ENCODE data around the gene CD9. TPM values are rescaled to one million over a fixed set of nuclear protein-coding genes. Genes with fewer than 3 reads are reported as not detected.

CD9 gene
- total RNA-seq, 1 donor from 2014 or later: 120 TPM

DNA sequence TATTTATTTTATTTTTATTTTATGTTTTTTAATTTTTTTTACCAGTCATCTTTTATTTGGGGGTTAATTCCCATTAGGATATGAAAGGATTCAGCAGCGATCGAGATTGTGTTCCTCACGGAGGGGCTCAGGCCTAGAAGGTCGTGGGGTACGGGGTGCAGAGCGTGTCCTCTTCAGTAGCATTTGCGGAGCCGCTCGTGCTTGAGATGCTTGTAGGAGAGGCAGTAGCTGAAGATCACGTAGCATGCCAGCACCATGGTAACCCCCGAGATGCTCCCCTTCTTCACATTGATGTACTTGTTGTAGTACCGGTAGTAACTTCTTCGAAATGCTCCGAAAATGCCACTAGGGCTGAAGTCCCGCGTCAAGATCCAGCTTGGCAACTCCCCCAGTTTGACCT, 69.8 kb downstream of the CD9 start:
- DNase-seq (ENCODE audit: extremely low spot score, unreplicated experiment): no peak
- H3K9me3 Mint-ChIP-seq: no peaks in the 10 kb centered on the region
- H3K27ac Mint-ChIP-seq: peak overlapping the region; percentile 87
- peaks cover 3% of the 10 kb centered on the region for H3K27me3 Mint-ChIP-seq
- TF ChIP-seq, protein P1, sequence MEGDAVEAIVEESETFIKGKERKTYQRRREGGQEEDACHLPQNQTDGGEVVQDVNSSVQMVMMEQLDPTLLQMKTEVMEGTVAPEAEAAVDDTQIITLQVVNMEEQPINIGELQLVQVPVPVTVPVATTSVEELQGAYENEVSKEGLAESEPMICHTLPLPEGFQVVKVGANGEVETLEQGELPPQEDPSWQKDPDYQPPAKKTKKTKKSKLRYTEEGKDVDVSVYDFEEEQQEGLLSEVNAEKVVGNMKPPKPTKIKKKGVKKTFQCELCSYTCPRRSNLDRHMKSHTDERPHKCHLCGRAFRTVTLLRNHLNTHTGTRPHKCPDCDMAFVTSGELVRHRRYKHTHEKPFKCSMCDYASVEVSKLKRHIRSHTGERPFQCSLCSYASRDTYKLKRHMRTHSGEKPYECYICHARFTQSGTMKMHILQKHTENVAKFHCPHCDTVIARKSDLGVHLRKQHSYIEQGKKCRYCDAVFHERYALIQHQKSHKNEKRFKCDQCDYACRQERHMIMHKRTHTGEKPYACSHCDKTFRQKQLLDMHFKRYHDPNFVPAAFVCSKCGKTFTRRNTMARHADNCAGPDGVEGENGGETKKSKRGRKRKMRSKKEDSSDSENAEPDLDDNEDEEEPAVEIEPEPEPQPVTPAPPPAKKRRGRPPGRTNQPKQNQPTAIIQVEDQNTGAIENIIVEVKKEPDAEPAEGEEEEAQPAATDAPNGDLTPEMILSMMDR (conservative IDR thresholded peaks at IDR 0.05): no peak
- no peaks in the 10 kb centered on the region for H3K36me3 Mint-ChIP-seq
- peaks cover 23% of the 10 kb centered on the region for H3K4me1 Mint-ChIP-seq (ENCODE audit: unreplicated experiment)
- H3K4me3 Mint-ChIP-seq: no peak overlapping the region

DNA sequence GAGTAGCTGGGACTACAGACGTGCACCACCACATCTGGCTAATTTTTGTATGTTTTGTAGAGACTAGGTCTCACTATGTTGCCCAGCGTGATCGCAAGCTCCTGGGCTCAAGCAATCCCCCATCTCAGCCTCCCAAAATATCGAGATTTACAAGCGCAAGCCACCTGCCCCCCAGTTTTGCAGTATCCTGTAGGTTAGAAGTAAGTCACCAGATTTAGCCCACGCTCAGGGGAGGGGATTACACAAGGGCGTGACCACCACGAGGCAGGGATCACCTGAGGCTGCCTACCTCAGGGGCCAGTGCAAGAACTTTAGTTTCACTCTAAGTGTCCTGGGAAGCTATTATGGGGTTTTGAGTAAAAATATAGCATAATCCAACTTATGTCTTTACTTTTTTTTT, 71.1 kb downstream of the CD9 start:
- Mint-ChIP-seq H3K27me3 (peaks cover 3% of the 10 kb centered on the region), H3K4me3 (peak overlapping the region; percentile 27), H3K36me3 (no peaks in the 10 kb centered on the region), H3K4me1 (ENCODE audit: unreplicated experiment) (peaks cover 23% of the 10 kb centered on the region), H3K9me3 (no peaks in the 10 kb centered on the region), H3K27ac (peak overlapping the region; percentile 75)
- TF ChIP-seq, protein P1 (conservative IDR thresholded peaks at IDR 0.05): no peak
- DNase-seq (ENCODE audit: extremely low spot score, unreplicated experiment): no peak

DNA sequence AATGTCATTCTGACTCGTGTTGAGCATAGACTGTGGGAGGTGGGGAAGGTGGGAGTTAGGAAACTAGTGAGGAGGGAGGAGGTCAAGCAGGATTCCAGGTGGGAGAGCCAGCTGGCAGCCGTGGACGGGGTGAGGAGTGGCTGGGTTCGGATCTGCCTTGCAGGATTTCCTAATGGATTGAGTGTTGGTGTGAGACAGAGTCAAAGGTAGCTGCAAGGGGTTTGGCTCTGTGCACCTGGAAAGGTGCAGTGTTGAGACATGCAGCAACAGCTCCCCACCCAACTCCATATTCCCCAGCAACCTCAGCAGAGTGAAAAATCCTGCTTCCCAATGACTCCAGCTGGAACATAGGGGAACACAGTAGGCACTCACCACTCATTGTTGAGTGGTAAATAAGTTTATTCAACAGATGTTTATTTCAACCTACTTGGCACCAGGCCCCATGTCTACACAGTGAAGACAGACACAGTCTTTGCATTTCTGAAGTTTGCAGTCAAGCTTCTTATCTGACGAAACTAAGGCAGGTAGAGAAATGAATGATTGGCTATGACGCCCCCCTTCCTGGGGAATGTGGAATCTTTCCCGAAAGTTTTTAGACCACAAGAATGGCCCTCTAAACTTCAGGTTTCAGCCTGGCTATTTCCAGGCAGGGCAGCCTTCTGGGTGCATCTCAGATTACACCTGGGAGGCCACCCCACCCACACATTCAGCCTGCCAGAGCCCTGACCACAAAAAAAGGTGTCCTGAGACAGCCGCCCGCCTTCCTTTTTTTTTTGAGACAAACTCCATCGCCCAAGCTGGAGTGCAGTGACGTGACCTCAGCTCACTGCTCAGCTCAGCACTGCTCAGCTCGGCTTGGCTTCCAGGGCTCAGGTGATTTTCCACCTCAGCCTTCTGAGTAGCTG, 72.4 kb downstream of the CD9 start:
- H3K36me3 Mint-ChIP-seq: no peaks in the 10 kb centered on the region
- H3K9me3 Mint-ChIP-seq: no peaks in the 10 kb centered on the region
- H3K27ac Mint-ChIP-seq: peak overlapping the region; percentile 96
- TF ChIP-seq, protein P1 (conservative IDR thresholded peaks at IDR 0.05): no peak
- peaks cover 23% of the 10 kb centered on the region for H3K4me1 Mint-ChIP-seq (ENCODE audit: unreplicated experiment)
- no peak for DNase-seq (ENCODE audit: extremely low spot score, unreplicated experiment)
- H3K27me3 Mint-ChIP-seq: peaks cover 3% of the 10 kb centered on the region
- peak overlapping the region; percentile 65 for H3K4me3 Mint-ChIP-seq

DNA sequence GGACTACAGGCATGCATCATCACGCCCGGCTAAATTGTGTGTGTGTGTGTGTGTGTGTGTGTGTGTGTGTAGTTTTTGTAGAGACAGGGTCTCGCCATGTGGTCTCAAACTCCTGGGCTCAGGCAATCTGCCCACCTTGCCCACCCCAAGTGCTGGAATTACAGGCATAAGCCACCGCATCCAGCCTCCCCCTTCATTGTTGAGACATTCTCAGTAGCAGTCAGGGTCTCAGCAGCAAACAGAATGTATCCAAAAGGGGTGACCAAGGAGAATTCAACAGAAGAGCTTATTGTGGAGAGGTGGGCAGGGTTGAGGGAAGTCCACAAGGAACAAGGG, 73.0 kb downstream of the CD9 start:
- TF ChIP-seq, protein P1 (conservative IDR thresholded peaks at IDR 0.05): no peak
- no peak for DNase-seq (ENCODE audit: extremely low spot score, unreplicated experiment)
- Mint-ChIP-seq H3K27me3 (peaks cover 3% of the 10 kb centered on the region), H3K4me3 (peak overlapping the region; percentile 65), H3K36me3 (no peaks in the 10 kb centered on the region), H3K4me1 (ENCODE audit: unreplicated experiment) (peaks cover 23% of the 10 kb centered on the region), H3K9me3 (no peaks in the 10 kb centered on the region), H3K27ac (peak overlapping the region; percentile 96)

DNA sequence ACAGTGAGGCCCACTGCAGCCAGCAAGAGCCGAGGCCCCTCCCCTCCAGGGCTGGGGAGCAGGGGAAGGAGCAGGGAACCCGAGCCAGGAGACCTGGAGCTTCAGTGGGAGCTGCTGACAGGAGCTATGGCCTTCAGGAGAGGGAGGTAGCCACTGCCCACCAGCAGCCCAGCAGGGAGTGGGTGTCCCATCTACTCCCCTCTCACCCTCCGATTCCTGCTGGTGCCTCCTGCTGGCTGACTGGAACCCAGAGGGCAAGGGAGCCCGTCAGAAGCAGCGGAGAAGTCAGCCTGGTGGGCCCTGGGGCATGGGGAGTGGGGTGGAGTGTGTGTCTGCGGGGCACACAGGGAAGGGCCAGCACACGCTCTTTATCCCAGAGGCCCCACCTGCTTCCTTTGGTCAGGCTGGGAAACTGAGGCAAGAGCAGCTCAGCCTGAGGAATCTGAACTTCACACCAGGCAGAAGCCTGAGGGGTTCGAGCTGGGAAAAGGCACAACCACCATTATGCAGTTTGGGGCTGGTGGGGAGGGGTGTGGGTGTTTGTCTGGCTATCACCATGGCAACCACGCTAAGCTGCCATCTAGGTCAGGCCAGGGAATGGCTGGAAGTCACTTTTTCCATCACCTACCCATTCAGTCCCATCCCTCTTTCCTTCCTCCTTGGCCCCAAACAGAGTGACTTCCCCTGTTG, 73.5 kb downstream of the CD9 start:
- Mint-ChIP-seq H3K4me3 (no peak overlapping the region), H3K27ac (peak overlapping the region; percentile 96), H3K27me3 (peaks cover 3% of the 10 kb centered on the region), H3K4me1 (ENCODE audit: unreplicated experiment) (peaks cover 22% of the 10 kb centered on the region), H3K36me3 (no peaks in the 10 kb centered on the region), H3K9me3 (no peaks in the 10 kb centered on the region)
- DNase-seq (ENCODE audit: extremely low spot score, unreplicated experiment): no peak
- TF ChIP-seq, protein P1 (conservative IDR thresholded peaks at IDR 0.05): no peak

All from type B pancreatic cell (in vitro differentiated cells).